ENCODE measurements around the gene CDC42BPG. TPM values are rescaled to one million over a fixed set of nuclear protein-coding genes. Genes with fewer than 3 reads are reported as not detected.

Gene CDC42BPG
- polyA plus RNA-seq, 1 donor from 2014 or later: not detected

DNA sequence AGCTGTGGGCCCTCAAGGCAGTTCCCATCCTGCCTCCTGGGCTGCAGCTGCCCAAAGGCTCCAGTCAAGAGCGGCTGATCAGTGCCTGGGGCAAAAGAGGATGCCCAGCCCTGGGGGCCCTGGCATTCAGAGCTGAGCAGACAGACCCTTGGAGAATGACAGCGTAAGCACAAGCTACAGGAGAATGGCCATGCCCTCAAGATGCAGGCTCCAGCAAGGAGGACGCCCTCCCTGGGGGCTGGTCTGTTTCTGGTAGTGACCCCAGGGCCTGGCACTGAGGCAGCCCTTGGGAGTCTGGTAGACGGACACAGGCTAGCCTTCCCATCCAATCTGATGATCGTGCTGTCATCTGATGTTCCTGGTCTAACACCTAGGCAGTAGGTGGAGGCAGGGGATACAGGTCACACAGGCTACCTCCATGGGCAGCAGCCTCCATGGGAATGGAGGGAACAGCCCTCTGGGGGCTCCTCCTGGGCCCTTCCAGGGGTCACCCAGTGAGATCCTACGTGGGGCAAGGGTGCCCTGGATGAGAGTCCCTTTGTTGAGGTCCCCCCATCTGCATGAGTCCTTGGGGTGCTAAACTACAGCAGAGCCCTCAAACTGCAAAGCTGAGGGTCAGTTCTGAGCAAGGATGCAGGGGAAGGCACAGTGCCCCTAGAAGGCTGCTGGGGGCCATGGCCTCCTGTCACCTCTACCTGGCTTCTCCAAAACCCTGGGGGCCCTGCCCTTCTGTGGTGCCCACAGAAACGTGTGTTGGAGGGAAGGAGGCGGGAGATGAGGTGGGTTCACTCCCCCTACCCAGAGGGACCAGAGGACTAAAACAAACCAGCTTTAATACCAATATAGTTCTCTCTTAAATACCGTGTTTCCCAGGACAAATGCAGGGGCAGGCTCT is 55.9 kb downstream of the CDC42BPG start:
- H4K20me1 ChIP-seq (ENCODE audit: insufficient read depth): no peaks in the 10 kb centered on the region
- no peak overlapping the region for H3K4me3 ChIP-seq (ENCODE audit: low read length)
- H3K36me3 ChIP-seq (ENCODE audit: insufficient read depth, low read length): no peaks in the 10 kb centered on the region
- H3F3A ChIP-seq (ENCODE audit: insufficient read depth, low read length, poor library complexity, severe bottlenecking): no peaks in the 10 kb centered on the region
- no peaks in the 10 kb centered on the region for H3K9me2 ChIP-seq (ENCODE audit: insufficient read depth, low read length)
- no peaks in the 10 kb centered on the region for H3K9me3 ChIP-seq (ENCODE audit: low read length)
- TF ChIP-seq POLR2AphosphoS5 (IDR thresholded peaks at IDR 0.05) (no peak), MXI1 (conservative IDR thresholded peaks at IDR 0.05; ENCODE audit: poor library complexity, severe bottlenecking) (no peak), RAD21 (conservative IDR thresholded peaks at IDR 0.05) (no peak), TAF1 (IDR thresholded peaks at IDR 0.05; ENCODE audit: low read depth) (no peak), EP300 (conservative IDR thresholded peaks at IDR 0.05; ENCODE audit: poor library complexity, severe bottlenecking) (no peak), SMC3 (conservative IDR thresholded peaks at IDR 0.05; ENCODE audit: poor library complexity) (no peak), EZH2 (IDR thresholded peaks at IDR 0.05; ENCODE audit: borderline replicate concordance, insufficient read depth, low read length, poor library complexity, severe bottlenecking) (no peak)
- TF ChIP-seq, protein P1, sequence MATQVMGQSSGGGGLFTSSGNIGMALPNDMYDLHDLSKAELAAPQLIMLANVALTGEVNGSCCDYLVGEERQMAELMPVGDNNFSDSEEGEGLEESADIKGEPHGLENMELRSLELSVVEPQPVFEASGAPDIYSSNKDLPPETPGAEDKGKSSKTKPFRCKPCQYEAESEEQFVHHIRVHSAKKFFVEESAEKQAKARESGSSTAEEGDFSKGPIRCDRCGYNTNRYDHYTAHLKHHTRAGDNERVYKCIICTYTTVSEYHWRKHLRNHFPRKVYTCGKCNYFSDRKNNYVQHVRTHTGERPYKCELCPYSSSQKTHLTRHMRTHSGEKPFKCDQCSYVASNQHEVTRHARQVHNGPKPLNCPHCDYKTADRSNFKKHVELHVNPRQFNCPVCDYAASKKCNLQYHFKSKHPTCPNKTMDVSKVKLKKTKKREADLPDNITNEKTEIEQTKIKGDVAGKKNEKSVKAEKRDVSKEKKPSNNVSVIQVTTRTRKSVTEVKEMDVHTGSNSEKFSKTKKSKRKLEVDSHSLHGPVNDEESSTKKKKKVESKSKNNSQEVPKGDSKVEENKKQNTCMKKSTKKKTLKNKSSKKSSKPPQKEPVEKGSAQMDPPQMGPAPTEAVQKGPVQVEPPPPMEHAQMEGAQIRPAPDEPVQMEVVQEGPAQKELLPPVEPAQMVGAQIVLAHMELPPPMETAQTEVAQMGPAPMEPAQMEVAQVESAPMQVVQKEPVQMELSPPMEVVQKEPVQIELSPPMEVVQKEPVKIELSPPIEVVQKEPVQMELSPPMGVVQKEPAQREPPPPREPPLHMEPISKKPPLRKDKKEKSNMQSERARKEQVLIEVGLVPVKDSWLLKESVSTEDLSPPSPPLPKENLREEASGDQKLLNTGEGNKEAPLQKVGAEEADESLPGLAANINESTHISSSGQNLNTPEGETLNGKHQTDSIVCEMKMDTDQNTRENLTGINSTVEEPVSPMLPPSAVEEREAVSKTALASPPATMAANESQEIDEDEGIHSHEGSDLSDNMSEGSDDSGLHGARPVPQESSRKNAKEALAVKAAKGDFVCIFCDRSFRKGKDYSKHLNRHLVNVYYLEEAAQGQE (IDR thresholded peaks at IDR 0.05; ENCODE audit: borderline replicate concordance): no peak
- TF ChIP-seq, protein P2, sequence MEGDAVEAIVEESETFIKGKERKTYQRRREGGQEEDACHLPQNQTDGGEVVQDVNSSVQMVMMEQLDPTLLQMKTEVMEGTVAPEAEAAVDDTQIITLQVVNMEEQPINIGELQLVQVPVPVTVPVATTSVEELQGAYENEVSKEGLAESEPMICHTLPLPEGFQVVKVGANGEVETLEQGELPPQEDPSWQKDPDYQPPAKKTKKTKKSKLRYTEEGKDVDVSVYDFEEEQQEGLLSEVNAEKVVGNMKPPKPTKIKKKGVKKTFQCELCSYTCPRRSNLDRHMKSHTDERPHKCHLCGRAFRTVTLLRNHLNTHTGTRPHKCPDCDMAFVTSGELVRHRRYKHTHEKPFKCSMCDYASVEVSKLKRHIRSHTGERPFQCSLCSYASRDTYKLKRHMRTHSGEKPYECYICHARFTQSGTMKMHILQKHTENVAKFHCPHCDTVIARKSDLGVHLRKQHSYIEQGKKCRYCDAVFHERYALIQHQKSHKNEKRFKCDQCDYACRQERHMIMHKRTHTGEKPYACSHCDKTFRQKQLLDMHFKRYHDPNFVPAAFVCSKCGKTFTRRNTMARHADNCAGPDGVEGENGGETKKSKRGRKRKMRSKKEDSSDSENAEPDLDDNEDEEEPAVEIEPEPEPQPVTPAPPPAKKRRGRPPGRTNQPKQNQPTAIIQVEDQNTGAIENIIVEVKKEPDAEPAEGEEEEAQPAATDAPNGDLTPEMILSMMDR (IDR thresholded peaks at IDR 0.05; ENCODE audit: poor library complexity, severe bottlenecking): no peak
- no peaks in the 10 kb centered on the region for H3K79me2 ChIP-seq (replicated peaks; ENCODE audit: insufficient read depth, low read length)
- H3K27me3 ChIP-seq (ENCODE audit: insufficient read depth, low read depth, low read length): no peaks in the 10 kb centered on the region
- H3K9ac ChIP-seq (ENCODE audit: low read length): no peak overlapping the region
- no peak overlapping the region for H2AFZ ChIP-seq (ENCODE audit: low read depth, low read length)
- H3K4me2 ChIP-seq (ENCODE audit: low read length): no peak overlapping the region
- no peak overlapping the region for H3K27ac ChIP-seq (ENCODE audit: low read length)

DNA sequence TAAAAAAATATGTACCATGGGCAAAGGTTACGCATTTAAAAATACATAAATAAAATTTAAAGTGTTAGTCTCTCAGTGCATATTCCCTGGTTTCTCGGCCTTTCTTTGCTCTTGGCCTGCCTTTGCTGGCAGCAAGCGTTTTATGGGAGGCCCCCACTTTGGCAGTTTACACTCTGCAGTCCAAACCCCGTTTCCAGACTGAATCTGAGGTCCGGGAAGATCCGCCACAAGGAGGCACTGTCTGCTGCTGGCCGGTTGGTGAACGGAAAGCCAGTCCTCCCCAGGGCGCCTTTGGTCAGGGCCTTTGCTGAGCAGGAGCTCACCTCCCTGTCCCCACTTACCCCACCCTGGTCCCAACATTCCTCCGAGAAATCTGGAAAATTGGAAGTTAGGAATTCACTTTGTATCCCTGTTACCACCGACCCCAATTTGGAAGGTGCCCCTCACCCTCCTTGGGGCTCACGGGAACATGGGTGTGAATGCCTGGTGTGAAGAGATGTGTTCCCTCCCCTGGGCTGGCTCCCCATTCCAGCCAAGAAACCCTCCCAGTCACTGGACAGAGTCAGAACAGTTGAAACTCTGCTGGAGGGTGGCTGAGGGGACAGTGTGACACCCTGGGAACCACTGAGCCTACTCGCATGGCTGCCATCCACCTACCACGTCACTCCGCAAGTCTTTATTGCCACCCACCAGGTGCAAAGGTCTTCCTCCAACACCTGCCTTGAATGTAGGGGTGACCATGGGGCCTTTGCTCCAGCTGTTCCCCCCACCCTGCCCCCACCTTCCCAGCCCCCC is 56.7 kb downstream of the CDC42BPG start:
- Histone ChIP-seq H3K4me3 (ENCODE audit: low read length) (no peak overlapping the region), H3K9me2 (ENCODE audit: insufficient read depth, low read length) (no peaks in the 10 kb centered on the region), H3F3A (ENCODE audit: insufficient read depth, low read length, poor library complexity, severe bottlenecking) (no peaks in the 10 kb centered on the region), H3K27ac (ENCODE audit: low read length) (no peak overlapping the region), H3K79me2 (replicated peaks; ENCODE audit: insufficient read depth, low read length) (no peaks in the 10 kb centered on the region), H3K4me2 (ENCODE audit: low read length) (no peak overlapping the region), H2AFZ (ENCODE audit: low read depth, low read length) (no peak overlapping the region), H3K27me3 (ENCODE audit: insufficient read depth, low read depth, low read length) (no peaks in the 10 kb centered on the region), H3K36me3 (ENCODE audit: insufficient read depth, low read length) (no peaks in the 10 kb centered on the region), H3K9ac (ENCODE audit: low read length) (no peak overlapping the region), H3K9me3 (ENCODE audit: low read length) (no peaks in the 10 kb centered on the region), H4K20me1 (ENCODE audit: insufficient read depth) (no peaks in the 10 kb centered on the region)
- TF ChIP-seq SMC3 (conservative IDR thresholded peaks at IDR 0.05; ENCODE audit: poor library complexity): peak; percentile 47
- TF ChIP-seq POLR2AphosphoS5 (IDR thresholded peaks at IDR 0.05): no peak
- TF ChIP-seq, protein P2 (IDR thresholded peaks at IDR 0.05; ENCODE audit: poor library complexity, severe bottlenecking): peak; percentile 58
- TF ChIP-seq EZH2 (IDR thresholded peaks at IDR 0.05; ENCODE audit: borderline replicate concordance, insufficient read depth, low read length, poor library complexity, severe bottlenecking): no peak
- TF ChIP-seq MXI1 (conservative IDR thresholded peaks at IDR 0.05; ENCODE audit: poor library complexity, severe bottlenecking): no peak
- no peak for TF ChIP-seq TAF1 (IDR thresholded peaks at IDR 0.05; ENCODE audit: low read depth)
- no peak for TF ChIP-seq EP300 (conservative IDR thresholded peaks at IDR 0.05; ENCODE audit: poor library complexity, severe bottlenecking)
- peak; percentile 49 for TF ChIP-seq RAD21 (conservative IDR thresholded peaks at IDR 0.05)
